AG10803 (cell line): ENCODE results near the gene OAS1.
"Not testable (repeated sequence)": the region's sequence is repeated elsewhere in the genome, so short reads cannot be mapped to it uniquely, and the experiment has no call there.

ENCODE experiments used
- DNase-seq: peaks from one replicate; pipeline ENCODE4 v3.0.0; 2010; ENCODE audit warnings: low read depth
- H3K4me3 ChIP-seq: 2 replicates; pipeline ENCODE4 v1.5.1; 2011; ENCODE audit warnings: mild to moderate bottlenecking, low read length, control low read depth
- CTCF ChIP-seq: conservative IDR thresholded peaks from 2 replicates; pipeline ENCODE4 v1.5.1; 2011; ENCODE audit warnings: mild to moderate bottlenecking, low read length, control low read depth, inconsistent platforms

The OAS1 gene

GRCh38 chr12:112913038-112913688 lies 6.4 kb downstream of the OAS1 start:
- DNase-seq = no peak
- no peak overlapping the region for H3K4me3 ChIP-seq
- TF ChIP-seq CTCF = no peak

GRCh38 chr12:112913888-112914287 lies 7.1 kb downstream of the OAS1 start:
- not testable (repeated sequence) for DNase-seq, H3K4me3 ChIP-seq

GRCh38 chr12:112916270-112916669 lies 9.5 kb downstream of the OAS1 start:
- DNase-seq = no peak
- TF ChIP-seq CTCF = no peak
- no peak overlapping the region for H3K4me3 ChIP-seq

- no peak for DNase-seq
- no peak for TF ChIP-seq CTCF
- H3K4me3 ChIP-seq = no peak overlapping the region
These were observed 12.4 kb downstream of the OAS1 start for GRCh38 chr12:112919121-112919520.

GRCh38 chr12:112924986-112925385 lies 18.2 kb downstream of the OAS1 start:
- H3K4me3 ChIP-seq = no peak overlapping the region
- no peak for TF ChIP-seq CTCF
- no peak for DNase-seq

GRCh38 chr12:112926416-112927033 lies 19.8 kb downstream of the OAS1 start:
- H3K4me3 ChIP-seq, DNase-seq: not testable (repeated sequence)

- DNase-seq = no peak
- H3K4me3 ChIP-seq = no peak overlapping the region
- no peak for TF ChIP-seq CTCF
These were observed 20.7 kb downstream of the OAS1 start for GRCh38 chr12:112927475-112927874.

- no peak for DNase-seq
- H3K4me3 ChIP-seq = no peak overlapping the region
- no peak for TF ChIP-seq CTCF
These were observed 21.2 kb downstream of the OAS1 start for GRCh38 chr12:112927925-112928324.
